Ovary (tissue), 9 donors: ENCODE measurements around the gene FNBP1. TPM values are rescaled to one million over a fixed set of nuclear protein-coding genes. Genes with fewer than 3 reads are reported as not detected.

Experiments
- DNase-seq, 5 donors: peaks; one replicate each; pipeline ENCODE4 v3.0.0-alpha.2; 2019 to 2020
- H3K27ac ChIP-seq, 2 donors: fragments of 200-600 bp; one replicate each; pipeline versions ENCODE4 v1.5.1 to v1.8.0; 2019 to 2022
- H3K27me3 ChIP-seq: fragments of 200-600 bp; one replicate; pipeline ENCODE4 v1.8.0; 2022
- H3K36me3 ChIP-seq: fragments of 200-600 bp; sonication (generic); one replicate; pipeline ENCODE4 v1.5.1; 2019
- H3K4me1 ChIP-seq: one replicate; pipeline ENCODE4 v1.8.1; 2013; ENCODE audit warnings: mild to moderate bottlenecking, moderate library complexity; ENCODE audit not compliant: insufficient read depth
- H3K4me3 ChIP-seq: fragments of 200-600 bp; sonication (generic); one replicate; pipeline ENCODE4 v1.5.1; 2017
- H3K9me3 ChIP-seq, 2 donors: fragments of 200-600 bp in 1 of 2; sonication (generic) in 1 of 2; one replicate each; pipeline versions ENCODE4 v1.5.1 to v1.8.1; 2013 to 2019; ENCODE audit warnings: mild to moderate bottlenecking in 1 of 2, moderate library complexity in 1 of 2
- EP300 ChIP-seq: sonication (generic); formaldehyde crosslinking; IDR thresholded peaks from one replicate; pipeline ENCODE4 v1.6.1; 2017; ENCODE audit warnings: antibody characterized with exemption
- POLR2A ChIP-seq: fragments of 450-650 bp; IDR thresholded peaks from one replicate; pipeline ENCODE4 v1.6.1; 2017; ENCODE audit warnings: antibody characterized with exemption, mild to moderate bottlenecking, moderate library complexity
- WGBS, 3 donors: extraction: QIAGEN DNeasy Blood & Tissue Kit in 1 of 3; methylation state at CpG; one replicate each; pipeline versions ENCODE4 v1.1.5 to v1.1.7; 2013 to 2017; 5-methylcytosine and 5-hydroxymethylcytosine counted together
- intact Hi-C, 4 donors: fragments of 100-400 bp; cut with DNase I; formaldehyde crosslinking; loops; one replicate each; pipeline versions ENCODE4 v1.11.0 to v1.15.1; 2022 to 2023
- polyA plus RNA-seq, 2 donors: library from polyadenylated mRNA; stranded (reverse); fragments of 200-250 nt in 1 of 2; fragments of 350-450 nt in 1 of 2; fragmentation: Illumina TruSeq in 1 of 2; extraction: RNeasy Lipid Tissue Mini Kit (QIAGEN cat#74804) in 1 of 2; gene quantifications; one replicate each; pipeline ENCODE4 v1.2.3, GENCODE V29; 2013 to 2014
- total RNA-seq, 7 donors: library from RNA; depleted of rRNA in 2 of 7; stranded (reverse); fragments of >200 nt in 2 of 7; fragmentation: NEBNext Ultra II Directional in 3 of 7; extraction: Animal tissue kit (Norgen Biotek cat#: 25700) in 3 of 7; gene quantifications; one replicate each; pipeline versions ENCODE4 v1.1.0 to v1.2.4, GENCODE V29; 2016 to 2023
- TF ChIP-seq, protein P1 (sequence below), 3 donors: fragments of 450-650 bp in 2 of 3; fragments of 200-600 bp in 1 of 3; IDR thresholded peaks; one replicate each; pipeline versions ENCODE4 v1.5.1 to v1.8.0; 2016 to 2022; ENCODE audit warnings: antibody characterized with exemption in 3 of 3, mild to moderate bottlenecking in 1 of 3
- donor health status: DM: no; HTN: no; CAD: no; lungs with moderate emphysema.
- donor health status: DM: no; HTN: no; CAD: no.
- donor health status: Bipolar disorder and iron deficiency.
- donor health status: DM: yes; HTN: yes; CAD: no.
- donor health status: DM: no; HTN: no; CAD: no.
- donor health status: DM: yes; HTN: yes; CAD: no.

Gene FNBP1
- total and polyA plus RNA-seq, 9 donors = 18.0 to 61.5 (median 49.0) TPM

DNA sequence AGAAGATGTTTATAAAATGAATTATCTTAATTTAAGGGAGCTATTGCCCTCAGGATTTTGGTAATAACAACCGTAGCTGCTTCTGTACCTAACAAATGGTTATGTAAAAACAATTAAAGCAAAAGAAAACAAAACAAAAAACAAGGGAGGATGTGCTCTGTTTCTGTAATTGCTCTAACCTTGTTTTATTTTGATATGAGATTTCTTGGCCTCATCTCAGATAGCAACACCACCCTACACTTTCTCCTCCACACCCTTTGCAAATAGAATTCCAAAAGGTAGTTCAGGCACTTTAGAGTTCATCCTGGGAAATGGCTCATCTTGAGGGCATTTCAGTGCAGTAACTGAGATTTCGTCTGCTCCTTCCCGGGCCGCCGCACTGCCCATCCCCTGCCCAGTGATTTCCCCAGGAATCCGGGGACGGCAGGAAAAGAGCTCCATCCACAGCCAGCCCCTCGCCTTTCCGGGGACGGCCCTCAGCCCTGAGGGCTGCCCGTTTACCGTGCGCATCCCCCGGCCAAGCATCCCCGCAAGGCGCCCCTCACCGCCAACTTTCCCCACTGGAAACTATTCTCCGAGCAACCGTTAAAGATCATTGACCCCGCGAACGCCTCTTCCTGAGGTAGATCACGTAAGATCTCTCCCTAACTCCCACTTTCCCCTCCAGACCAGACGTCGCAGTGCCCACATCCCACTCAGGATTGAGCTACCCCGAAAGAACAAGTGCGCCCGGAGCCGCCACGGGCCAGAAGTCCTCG lies 1.2 kb downstream of the FNBP1 start:
- intact Hi-C loops = loop anchor here in 3 of 4 donors (2.0 to 5.0 kb wide), 2 partner anchors 155 to 157 kb away; no protein-coding TSS in a partner anchor
- Histone ChIP-seq H3K36me3 (no peaks in the 10 kb centered on the region), H3K27me3 (no peaks in the 10 kb centered on the region), H3K27ac (peak overlapping the region; percentile 90 to 94), H3K4me1 (peaks cover 6% of the 10 kb centered on the region), H3K9me3 (no peaks in the 10 kb centered on the region), H3K4me3 (peak overlapping the region; percentile 90)
- TF ChIP-seq POLR2A (no peak), EP300 (no peak)
- TF ChIP-seq, protein P1, sequence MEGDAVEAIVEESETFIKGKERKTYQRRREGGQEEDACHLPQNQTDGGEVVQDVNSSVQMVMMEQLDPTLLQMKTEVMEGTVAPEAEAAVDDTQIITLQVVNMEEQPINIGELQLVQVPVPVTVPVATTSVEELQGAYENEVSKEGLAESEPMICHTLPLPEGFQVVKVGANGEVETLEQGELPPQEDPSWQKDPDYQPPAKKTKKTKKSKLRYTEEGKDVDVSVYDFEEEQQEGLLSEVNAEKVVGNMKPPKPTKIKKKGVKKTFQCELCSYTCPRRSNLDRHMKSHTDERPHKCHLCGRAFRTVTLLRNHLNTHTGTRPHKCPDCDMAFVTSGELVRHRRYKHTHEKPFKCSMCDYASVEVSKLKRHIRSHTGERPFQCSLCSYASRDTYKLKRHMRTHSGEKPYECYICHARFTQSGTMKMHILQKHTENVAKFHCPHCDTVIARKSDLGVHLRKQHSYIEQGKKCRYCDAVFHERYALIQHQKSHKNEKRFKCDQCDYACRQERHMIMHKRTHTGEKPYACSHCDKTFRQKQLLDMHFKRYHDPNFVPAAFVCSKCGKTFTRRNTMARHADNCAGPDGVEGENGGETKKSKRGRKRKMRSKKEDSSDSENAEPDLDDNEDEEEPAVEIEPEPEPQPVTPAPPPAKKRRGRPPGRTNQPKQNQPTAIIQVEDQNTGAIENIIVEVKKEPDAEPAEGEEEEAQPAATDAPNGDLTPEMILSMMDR (IDR thresholded peaks at IDR 0.05) = no peak
- peak; percentile 29 to 55 (median 37) for DNase-seq
- WGBS, 3 donors = 0 to 1% (median 1%) methylated on average over 31 of the region's 31 CpGs

DNA sequence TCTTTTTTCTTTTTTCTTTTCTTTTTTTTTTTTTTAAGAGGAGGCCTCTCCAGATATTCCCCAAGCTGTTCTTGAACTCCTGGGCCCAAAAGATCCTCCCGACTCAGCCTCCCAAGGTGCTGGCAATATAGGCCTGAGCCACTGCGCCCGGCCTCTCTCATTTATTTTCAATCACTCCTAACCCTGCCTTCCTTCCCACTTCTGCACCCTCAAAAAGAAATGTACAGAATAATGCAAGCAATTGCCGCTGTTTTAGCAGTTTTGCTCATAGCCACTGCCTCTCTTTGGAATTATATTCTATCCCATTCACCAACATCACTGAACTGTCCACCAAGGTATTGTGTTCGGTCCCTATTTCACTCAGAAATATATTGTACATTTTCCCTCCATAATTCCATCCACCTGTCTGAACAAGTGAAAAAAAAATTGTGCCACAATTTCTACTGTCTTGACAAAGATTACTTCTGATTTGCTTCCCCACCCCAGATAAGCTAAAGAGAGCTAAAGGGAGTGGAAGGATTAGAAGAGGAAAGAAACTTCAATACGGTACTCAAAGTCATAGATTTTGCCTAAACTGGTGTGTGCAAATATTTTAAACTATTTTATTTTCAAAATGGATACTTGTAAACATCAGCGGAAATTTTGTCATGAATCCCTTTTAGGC lies 1.9 kb downstream of the FNBP1 start:
- no peak for DNase-seq
- WGBS, 3 donors = 71 to 74% (median 71%) methylated on average over 7 of the region's 7 CpGs

DNA sequence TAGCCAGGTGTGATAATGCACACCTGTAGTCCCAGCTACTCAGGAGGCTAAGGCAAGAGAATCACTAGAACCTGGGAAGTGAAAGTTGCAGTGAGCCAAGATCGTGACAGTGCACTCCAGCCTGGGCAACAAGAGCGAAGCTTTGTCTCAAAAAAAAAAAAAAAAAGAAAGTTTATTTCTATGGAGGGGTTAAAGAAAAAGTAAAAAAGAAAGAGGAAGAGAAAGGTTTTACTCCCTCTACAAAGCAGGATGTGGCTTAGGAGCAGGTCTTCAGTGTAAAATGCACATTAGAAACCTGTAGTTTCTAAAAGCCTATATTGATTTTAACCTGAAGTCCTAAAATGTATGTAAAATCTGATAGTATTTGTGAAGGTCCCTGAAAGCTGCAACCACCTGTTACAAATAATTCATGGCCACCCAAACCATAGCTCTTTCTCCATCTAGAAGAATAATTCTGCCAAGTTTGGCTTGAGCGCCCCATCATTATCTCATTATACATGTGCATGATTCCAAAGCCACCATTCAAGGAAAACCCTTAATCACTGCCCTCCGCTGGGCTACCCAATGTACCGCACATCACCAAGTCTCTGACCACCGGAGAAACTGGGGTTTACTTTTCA lies 3.4 kb downstream of the FNBP1 start:
- TF ChIP-seq, protein P1 (IDR thresholded peaks at IDR 0.05) = no peak
- TF ChIP-seq POLR2A = no peak
- no peak for TF ChIP-seq EP300
- Histone ChIP-seq H3K36me3 (no peaks in the 10 kb centered on the region), H3K4me3 (no peak overlapping the region), H3K27ac (no peak overlapping the region), H3K9me3 (no peaks in the 10 kb centered on the region), H3K4me1 (peaks cover 7% of the 10 kb centered on the region), H3K27me3 (no peaks in the 10 kb centered on the region)
- DNase-seq = no peak
- intact Hi-C loops = loop anchor here in 2 of 4 donors (5.0 kb wide), 1 partner anchor 152 kb away; no protein-coding TSS in a partner anchor
- WGBS, 3 donors = 90 to 95% (median 93%) methylated on average over 6 of the region's 6 CpGs

More for the DNA sequence above, 1.9 kb downstream of the FNBP1 start:
- peaks cover 6% of the 10 kb centered on the region for H3K4me1 ChIP-seq
- H3K27ac ChIP-seq = no peak overlapping the region
- H3K27me3 ChIP-seq = no peaks in the 10 kb centered on the region
- TF ChIP-seq POLR2A (no peak), EP300 (no peak)
- TF ChIP-seq, protein P1 (IDR thresholded peaks at IDR 0.05) = no peak
- intact Hi-C loops = loop anchor here in 2 of 4 donors (5.0 kb wide), 1 partner anchor 154 kb away; no protein-coding TSS in a partner anchor
- H3K36me3 ChIP-seq = no peaks in the 10 kb centered on the region
- no peaks in the 10 kb centered on the region for H3K9me3 ChIP-seq
- peak overlapping the region; percentile 90 for H3K4me3 ChIP-seq

DNA sequence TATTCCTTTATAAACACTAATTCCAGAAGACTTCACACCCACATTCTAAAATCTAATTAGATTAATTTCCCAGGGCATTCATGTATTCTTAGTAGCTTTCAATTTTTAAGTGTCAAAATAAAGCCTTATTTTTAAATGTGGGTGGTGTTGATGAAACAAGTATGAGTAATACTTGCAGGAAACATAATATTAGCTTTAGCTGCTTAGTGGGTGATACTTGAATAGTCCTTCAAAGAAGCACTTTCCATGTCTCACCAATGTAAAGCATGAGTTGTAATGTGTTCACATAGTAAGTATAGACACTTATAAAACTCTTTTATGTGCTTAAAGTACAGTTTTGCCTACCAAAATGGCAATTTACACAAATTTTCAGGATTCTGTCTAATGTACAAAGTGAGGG lies 6.9 kb downstream of the FNBP1 start:
- Histone ChIP-seq H3K36me3 (no peaks in the 10 kb centered on the region), H3K4me1 (peaks cover 5% of the 10 kb centered on the region), H3K9me3 (no peaks in the 10 kb centered on the region), H3K27me3 (no peaks in the 10 kb centered on the region), H3K27ac (no peak overlapping the region), H3K4me3 (no peak overlapping the region)
- intact Hi-C loops = no loop called here
- TF ChIP-seq POLR2A = no peak
- TF ChIP-seq, protein P1 (IDR thresholded peaks at IDR 0.05) = no peak
- TF ChIP-seq EP300 = no peak
- no peak for DNase-seq
